ENCODE measurements around the gene ZNF143.

DNA sequence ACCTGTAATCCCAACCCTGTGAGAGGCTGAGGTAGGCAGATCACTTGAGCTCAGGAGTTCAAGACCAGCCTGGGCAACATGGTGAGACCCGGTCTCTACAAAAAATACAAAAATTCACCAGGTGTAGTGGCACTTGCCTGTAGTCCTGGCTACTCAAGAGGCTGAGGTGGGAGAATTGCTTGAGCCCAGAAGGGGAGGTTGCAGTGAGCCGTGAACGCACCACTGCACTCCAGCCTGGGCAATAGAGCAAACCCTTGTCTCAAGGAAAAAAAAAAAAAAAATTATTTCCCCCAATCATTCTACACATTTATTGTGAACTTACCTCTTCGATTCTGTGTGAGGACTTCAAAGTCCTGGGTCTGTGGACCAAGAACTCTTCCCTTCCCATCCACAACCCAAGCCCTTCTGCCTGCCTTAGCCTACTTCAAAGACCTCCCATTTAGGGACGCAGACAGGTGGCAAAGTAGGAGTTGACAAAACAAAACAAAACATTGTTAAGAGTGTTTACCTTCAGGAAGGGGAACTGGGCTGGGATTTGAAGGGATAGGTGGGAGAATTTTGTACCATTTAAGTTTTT, 108.9 kb downstream of the ZNF143 start:
- TF ChIP-seq, protein P1, sequence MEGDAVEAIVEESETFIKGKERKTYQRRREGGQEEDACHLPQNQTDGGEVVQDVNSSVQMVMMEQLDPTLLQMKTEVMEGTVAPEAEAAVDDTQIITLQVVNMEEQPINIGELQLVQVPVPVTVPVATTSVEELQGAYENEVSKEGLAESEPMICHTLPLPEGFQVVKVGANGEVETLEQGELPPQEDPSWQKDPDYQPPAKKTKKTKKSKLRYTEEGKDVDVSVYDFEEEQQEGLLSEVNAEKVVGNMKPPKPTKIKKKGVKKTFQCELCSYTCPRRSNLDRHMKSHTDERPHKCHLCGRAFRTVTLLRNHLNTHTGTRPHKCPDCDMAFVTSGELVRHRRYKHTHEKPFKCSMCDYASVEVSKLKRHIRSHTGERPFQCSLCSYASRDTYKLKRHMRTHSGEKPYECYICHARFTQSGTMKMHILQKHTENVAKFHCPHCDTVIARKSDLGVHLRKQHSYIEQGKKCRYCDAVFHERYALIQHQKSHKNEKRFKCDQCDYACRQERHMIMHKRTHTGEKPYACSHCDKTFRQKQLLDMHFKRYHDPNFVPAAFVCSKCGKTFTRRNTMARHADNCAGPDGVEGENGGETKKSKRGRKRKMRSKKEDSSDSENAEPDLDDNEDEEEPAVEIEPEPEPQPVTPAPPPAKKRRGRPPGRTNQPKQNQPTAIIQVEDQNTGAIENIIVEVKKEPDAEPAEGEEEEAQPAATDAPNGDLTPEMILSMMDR (IDR thresholded peaks at IDR 0.05): no peak
- no peak for TF ChIP-seq POLR2A (IDR thresholded peaks at IDR 0.05)

All from vagina (tissue), 2 donors.